LNCAP (cell line): ENCODE measurements around the gene NCKAP5.

Source experiments
- TF ChIP-seq, protein P1 (sequence below): fragments of 450-650 bp; IDR thresholded peaks from 2 replicates; pipeline ENCODE4 v1.5.1; 2017; ENCODE audit warnings: mild to moderate bottlenecking

The NCKAP5 gene

DNA sequence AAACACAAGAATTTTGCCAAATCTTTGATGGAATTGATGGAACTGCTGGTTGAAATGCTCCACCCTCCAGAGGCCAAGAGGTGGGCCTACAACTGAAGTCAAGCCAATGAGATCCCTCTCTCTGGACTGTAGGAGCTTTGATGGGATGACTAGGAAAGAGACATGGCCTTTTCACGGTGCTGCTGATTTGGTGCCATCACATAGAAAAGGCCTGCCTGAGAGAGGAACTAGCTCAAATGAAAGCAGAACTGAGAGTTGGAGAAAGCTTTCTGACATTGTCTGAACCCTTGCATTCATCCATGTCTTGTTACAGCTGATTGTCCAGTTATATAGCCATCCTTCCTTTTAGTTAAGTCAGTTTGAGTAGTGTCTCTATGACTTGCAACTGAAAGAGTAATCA, 614.5 kb downstream of the NCKAP5 start:
- TF ChIP-seq, protein P1, sequence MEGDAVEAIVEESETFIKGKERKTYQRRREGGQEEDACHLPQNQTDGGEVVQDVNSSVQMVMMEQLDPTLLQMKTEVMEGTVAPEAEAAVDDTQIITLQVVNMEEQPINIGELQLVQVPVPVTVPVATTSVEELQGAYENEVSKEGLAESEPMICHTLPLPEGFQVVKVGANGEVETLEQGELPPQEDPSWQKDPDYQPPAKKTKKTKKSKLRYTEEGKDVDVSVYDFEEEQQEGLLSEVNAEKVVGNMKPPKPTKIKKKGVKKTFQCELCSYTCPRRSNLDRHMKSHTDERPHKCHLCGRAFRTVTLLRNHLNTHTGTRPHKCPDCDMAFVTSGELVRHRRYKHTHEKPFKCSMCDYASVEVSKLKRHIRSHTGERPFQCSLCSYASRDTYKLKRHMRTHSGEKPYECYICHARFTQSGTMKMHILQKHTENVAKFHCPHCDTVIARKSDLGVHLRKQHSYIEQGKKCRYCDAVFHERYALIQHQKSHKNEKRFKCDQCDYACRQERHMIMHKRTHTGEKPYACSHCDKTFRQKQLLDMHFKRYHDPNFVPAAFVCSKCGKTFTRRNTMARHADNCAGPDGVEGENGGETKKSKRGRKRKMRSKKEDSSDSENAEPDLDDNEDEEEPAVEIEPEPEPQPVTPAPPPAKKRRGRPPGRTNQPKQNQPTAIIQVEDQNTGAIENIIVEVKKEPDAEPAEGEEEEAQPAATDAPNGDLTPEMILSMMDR: no peak

DNA sequence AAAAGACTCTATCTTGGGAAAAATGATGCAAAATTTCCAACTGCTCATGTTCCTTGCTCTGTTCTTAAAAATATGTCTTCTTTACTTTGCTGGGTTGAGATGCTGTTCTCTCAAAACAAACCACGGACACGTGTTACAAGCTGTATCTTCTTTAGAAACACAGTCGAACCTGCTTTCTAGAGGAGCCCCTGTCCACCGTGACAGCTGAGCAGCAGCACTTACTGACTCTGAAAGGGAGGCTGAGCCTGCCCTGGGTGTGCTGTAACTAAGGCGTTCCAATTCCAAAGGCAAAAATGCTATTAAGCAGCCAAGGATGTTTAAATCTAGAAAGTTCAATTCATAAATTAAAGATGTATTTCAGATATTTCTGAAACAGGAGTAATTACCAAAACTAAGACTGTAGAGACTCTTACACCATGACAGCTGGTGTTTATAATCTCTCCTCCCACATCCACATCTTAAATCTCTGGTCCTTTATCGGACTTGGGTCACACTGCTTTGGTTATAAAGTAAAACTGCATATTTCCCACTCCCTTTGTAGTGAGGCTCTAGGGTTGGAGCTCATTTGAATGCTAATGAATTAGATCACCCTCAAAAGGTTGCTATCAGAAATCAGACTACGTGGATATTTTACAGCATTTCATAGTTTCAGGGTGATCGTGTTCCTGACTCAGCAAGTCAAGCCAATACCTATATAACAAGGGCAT, 617.1 kb downstream of the NCKAP5 start:
- TF ChIP-seq, protein P1: no peak

DNA sequence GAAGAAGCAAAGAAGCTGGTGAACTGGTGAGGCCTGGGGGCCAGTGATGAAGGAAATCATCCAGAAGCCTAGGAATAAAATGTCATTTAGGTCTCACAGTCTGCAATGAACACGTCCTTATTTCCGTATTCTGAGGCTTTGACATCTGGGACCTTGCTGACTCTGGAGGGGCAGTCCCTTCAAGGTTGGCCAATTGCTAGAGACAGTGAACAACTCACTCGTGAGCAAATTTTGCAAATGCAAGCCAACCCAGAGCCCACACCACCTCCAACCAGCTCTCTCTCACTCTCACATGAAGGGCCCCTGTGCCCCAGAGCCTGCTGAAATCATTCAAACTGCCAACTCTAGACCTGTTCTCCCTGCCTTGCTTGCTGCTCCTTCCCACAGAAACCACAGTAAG, 619.2 kb downstream of the NCKAP5 start:
- TF ChIP-seq, protein P1: no peak

DNA sequence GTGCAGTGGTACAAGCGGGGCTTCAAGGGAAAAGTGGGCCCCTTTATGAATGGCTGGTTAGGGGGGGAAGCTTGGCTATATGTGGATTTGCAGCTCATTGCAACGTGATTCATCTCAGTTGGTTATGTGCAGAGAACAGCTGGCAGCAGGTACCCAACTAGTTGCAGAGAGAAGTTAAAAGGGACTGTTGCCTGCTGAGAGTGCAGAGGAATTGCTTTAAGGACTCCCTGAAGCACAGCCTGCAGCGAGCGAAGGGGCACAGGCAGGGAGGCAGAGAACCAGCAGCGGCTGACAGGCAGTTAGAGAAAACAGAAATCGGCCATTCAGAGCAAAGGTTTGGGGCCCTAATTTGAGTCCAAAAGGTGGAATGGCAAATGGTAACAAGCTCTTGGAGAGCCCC, 620.1 kb downstream of the NCKAP5 start:
- TF ChIP-seq, protein P1: no peak

DNA sequence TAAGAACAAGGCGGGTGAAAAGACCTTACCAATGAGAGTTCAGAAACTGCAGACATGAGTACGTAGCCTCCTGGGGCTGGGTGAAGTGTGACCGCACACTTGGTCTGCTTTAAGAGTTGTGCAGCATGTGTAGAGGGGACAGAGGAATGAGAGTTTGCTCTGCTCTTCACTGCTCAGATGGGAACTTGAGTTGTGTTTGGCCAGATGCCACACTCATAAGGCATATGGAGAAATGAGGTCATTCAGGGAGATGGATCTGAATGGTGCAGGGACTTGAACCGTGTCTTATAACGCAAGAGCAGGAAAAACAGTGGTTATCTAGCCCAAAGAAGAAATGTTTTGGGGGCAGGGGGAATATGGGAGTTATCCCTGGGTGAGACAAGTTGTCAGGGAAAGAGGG, 624.4 kb downstream of the NCKAP5 start:
- TF ChIP-seq, protein P1: no peak

DNA sequence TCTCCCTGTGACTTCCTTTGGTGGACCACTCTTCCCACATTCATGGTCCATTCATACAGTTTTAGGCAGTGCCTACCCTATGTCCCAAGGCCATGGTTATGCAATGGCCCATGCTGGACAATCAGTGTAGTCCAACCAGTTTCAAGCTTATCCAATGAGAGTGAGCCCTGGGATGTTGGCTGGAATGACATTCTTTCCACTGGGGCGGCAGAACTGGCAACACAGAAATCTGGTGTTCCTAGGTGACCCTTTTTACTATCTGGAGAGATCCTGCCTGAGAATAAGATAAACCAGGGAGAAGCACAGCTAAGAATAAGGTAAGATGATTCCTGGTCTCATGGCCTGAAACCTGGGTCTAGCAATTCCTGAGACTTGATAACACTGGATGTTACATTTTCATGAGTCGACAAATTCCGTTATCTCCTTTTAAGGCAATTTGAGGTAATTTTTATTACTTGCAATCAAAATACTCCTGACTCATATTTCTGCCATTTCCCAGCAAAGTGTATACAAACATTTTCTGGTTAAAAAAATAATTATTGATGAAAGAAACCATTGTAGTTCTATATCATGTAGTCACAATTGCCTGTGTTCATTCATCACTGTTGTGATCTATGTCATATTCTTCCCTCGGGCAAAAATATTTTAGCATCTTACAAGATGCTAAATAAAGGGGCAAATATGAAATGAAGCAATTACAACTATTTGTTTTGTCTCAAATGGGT, 626.8 kb downstream of the NCKAP5 start:
- TF ChIP-seq, protein P1: no peak

DNA sequence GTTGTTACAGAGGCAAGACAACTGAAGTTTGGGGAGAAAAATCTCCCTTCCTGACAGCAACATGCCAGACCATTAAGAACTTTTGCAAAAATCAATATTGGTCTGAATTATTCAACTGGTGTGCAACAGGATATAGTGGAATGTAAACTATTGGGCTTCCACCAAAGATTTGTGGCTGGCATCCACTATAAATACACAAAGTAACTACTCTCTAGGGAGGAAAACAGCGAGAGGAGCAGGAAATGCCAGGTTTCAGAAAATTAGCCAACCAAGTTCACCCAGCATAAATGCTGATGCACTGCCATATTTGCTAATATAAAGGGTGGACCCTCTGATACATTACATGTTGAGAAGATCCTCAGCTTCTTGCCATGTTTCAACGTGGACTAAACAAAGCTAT, 630.6 kb downstream of the NCKAP5 start:
- TF ChIP-seq, protein P1: no peak
